OCI-LY3 (cell line): Measurements from ENCODE around the gene SSX2IP.

ENCODE experiments used
- CTCF ChIP-seq: fragments of 200-600, 300-600 bp; sonication (generic); IDR thresholded peaks from 2 replicates; pipeline ENCODE4 v1.5.1; 2014; ENCODE audit warnings: antibody characterized with exemption, low read length, low read depth
- EZH2phosphoT487 ChIP-seq: fragments of 200-600 bp; shearing (Covaris generic); IDR thresholded peaks from 2 replicates; pipeline ENCODE4 v1.6.1; 2018; ENCODE audit warnings: antibody characterized with exemption, mixed run types, low read depth

GRCh38 chr1:84597011-84597410 is 93.2 kb downstream of the SSX2IP start:
- TF ChIP-seq CTCF (no peak), EZH2phosphoT487 (no peak)
